HFFc6 (cell line): ENCODE measurements around the gene NSMF. TPM values are rescaled to one million over a fixed set of nuclear protein-coding genes. Genes with fewer than 3 reads are reported as not detected.

Experiments used
- DNase-seq: peaks from one replicate; pipeline ENCODE4 v3.0.0-alpha.2; 2018
- H3K27ac Mint-ChIP-seq: 2 replicates; pipeline ENCODE4 v1.8.0; 2020; ENCODE audit warnings: mild to moderate bottlenecking, mixed read lengths
- H3K27me3 Mint-ChIP-seq: 2 replicates; pipeline ENCODE4 v1.8.0; 2021; ENCODE audit warnings: mild to moderate bottlenecking, moderate library complexity, mixed read lengths; ENCODE audit not compliant: insufficient read depth
- H3K36me3 Mint-ChIP-seq: 2 replicates; pipeline ENCODE4 v1.8.0; 2021; ENCODE audit warnings: low read depth, mixed read lengths
- H3K4me1 Mint-ChIP-seq: 2 replicates; pipeline ENCODE4 v1.8.0; 2020; ENCODE audit warnings: low read depth, mixed read lengths
- H3K4me3 Mint-ChIP-seq: 2 replicates; pipeline ENCODE4 v1.8.0; 2020; ENCODE audit warnings: mild to moderate bottlenecking, moderate library complexity, mixed read lengths
- H3K9me3 Mint-ChIP-seq: 2 replicates; pipeline ENCODE4 v1.8.0; 2020; ENCODE audit warnings: mild to moderate bottlenecking, mixed read lengths
- CTCF ChIP-seq: fragments of 200-600 bp; sonication (generic); IDR thresholded peaks from 2 replicates; pipeline ENCODE4 v1.5.0; 2021; ENCODE audit warnings: antibody characterized with exemption, mild to moderate bottlenecking
- total RNA-seq, 6 experiments: library from RNA; stranded (reverse); fragmentation: NEBNext Ultra II Directional; extraction: Animal tissue kit (Norgen Biotek cat#: 25700); gene quantifications; 2 replicates in 1 of 6; 3 replicates in 5 of 6; pipeline ENCODE4 v1.2.3, GENCODE V29; 2021

Gene NSMF
- total RNA-seq, 6 experiments from 2014 or later: 24.3 to 29.9 (median 26.4) TPM

- Mint-ChIP-seq H3K27me3 (peaks cover 11% of the 10 kb centered on the region), H3K36me3 (no peaks in the 10 kb centered on the region), H3K9me3 (no peaks in the 10 kb centered on the region), H3K4me3 (no peak overlapping the region), H3K4me1 (no peaks in the 10 kb centered on the region), H3K27ac (no peak overlapping the region)
- TF ChIP-seq CTCF: no peak
- DNase-seq: no peak
Observed at GRCh38 chr9:137465000-137465719, 6.0 kb upstream of the NSMF start.

- DNase-seq: no peak
- no peaks in the 10 kb centered on the region for H3K36me3 Mint-ChIP-seq
- H3K9me3 Mint-ChIP-seq: no peaks in the 10 kb centered on the region
- peaks cover 11% of the 10 kb centered on the region for H3K27me3 Mint-ChIP-seq
- TF ChIP-seq CTCF: no peak
- H3K4me1 Mint-ChIP-seq: no peaks in the 10 kb centered on the region
- no peak overlapping the region for H3K27ac Mint-ChIP-seq
- no peak overlapping the region for H3K4me3 Mint-ChIP-seq
Observed at GRCh38 chr9:137464291-137464999, 5.3 kb upstream of the NSMF start.

- H3K27ac Mint-ChIP-seq: no peak overlapping the region
- no peaks in the 10 kb centered on the region for H3K36me3 Mint-ChIP-seq
- H3K4me1 Mint-ChIP-seq: no peaks in the 10 kb centered on the region
- H3K9me3 Mint-ChIP-seq: no peaks in the 10 kb centered on the region
- no peak for DNase-seq
- H3K27me3 Mint-ChIP-seq: peaks cover 11% of the 10 kb centered on the region
- no peak for TF ChIP-seq CTCF
- H3K4me3 Mint-ChIP-seq: no peak overlapping the region
Observed at GRCh38 chr9:137463931-137464290, 4.8 kb upstream of the NSMF start.

- Mint-ChIP-seq H3K9me3 (no peaks in the 10 kb centered on the region), H3K4me1 (no peaks in the 10 kb centered on the region), H3K27ac (no peak overlapping the region), H3K36me3 (no peaks in the 10 kb centered on the region), H3K27me3 (peaks cover 11% of the 10 kb centered on the region), H3K4me3 (no peak overlapping the region)
- no peak for DNase-seq
- no peak for TF ChIP-seq CTCF
Observed at GRCh38 chr9:137462986-137463930, 4.1 kb upstream of the NSMF start.

- Mint-ChIP-seq H3K9me3 (no peaks in the 10 kb centered on the region), H3K36me3 (no peaks in the 10 kb centered on the region), H3K4me1 (no peaks in the 10 kb centered on the region), H3K4me3 (no peak overlapping the region), H3K27ac (no peak overlapping the region), H3K27me3 (peaks cover 7% of the 10 kb centered on the region)
- no peak for DNase-seq
- TF ChIP-seq CTCF: no peak
Observed at GRCh38 chr9:137462396-137462985, 3.4 kb upstream of the NSMF start.
